Stimulated activated naive CD8-positive, alpha-beta T cell treated with anti-CD3 and anti-CD28 coated beads, Interleukin-15, amount 100 ng/mL, for 72 hours (primary cell): ENCODE data around the gene CCDC157.
"Not testable (repeated sequence)": the region's sequence is repeated elsewhere in the genome, so short reads cannot be mapped to it uniquely, and the experiment has no call there.

ENCODE experiments used
- ATAC-seq: fragments of 150-1000 bp; cut with Tn5 transposase; 2 replicates; pipeline ENCODE4 v1.10.0; 2021; ENCODE audit warnings: mild to moderate bottlenecking, moderate library complexity
- DNase-seq, 2 donors: peaks; one replicate each; pipeline ENCODE4 v3.0.0; 2021 to 2022
- H3K27ac Mint-ChIP-seq, 2 donors: one replicate each; pipeline ENCODE4 v1.8.0; 2022; ENCODE audit warnings: mild to moderate bottlenecking in 2 of 2, mixed read lengths in 2 of 2, moderate library complexity in 2 of 2
- H3K27me3 Mint-ChIP-seq: one replicate; pipeline ENCODE4 v1.8.0; 2022; ENCODE audit warnings: mixed read lengths
- H3K4me1 Mint-ChIP-seq: one replicate; pipeline ENCODE4 v1.8.0; 2022; ENCODE audit warnings: mild to moderate bottlenecking, mixed read lengths
- H3K4me3 Mint-ChIP-seq, 2 donors: one replicate each; pipeline ENCODE4 v1.8.0; 2022; ENCODE audit warnings: mild to moderate bottlenecking in 2 of 2, mixed read lengths in 2 of 2, moderate library complexity in 1 of 2
- H3K9me3 Mint-ChIP-seq, 2 donors: one replicate each; pipeline ENCODE4 v1.8.0; 2022; ENCODE audit warnings: mixed read lengths in 2 of 2

CCDC157 gene

DNA sequence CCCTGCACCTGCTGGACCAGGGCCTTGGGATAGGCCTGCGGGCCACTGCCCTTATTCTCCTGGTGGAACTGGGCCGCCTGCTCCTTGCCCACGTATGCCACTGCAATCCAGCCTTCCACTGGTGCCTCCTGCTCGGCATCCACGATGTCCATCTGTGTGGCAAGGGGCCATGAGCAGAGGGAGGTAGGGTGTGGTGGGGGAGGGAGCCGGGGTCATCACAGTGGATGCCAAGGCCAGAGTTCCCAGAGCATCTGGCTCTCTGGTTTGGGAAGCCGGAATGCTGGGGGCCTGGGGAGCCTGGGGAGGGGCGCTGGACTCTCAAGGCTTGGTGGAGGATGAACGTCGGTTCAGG lies 29.8 kb downstream of the CCDC157 start:
- no peaks in the 10 kb centered on the region for H3K27me3 Mint-ChIP-seq

DNA sequence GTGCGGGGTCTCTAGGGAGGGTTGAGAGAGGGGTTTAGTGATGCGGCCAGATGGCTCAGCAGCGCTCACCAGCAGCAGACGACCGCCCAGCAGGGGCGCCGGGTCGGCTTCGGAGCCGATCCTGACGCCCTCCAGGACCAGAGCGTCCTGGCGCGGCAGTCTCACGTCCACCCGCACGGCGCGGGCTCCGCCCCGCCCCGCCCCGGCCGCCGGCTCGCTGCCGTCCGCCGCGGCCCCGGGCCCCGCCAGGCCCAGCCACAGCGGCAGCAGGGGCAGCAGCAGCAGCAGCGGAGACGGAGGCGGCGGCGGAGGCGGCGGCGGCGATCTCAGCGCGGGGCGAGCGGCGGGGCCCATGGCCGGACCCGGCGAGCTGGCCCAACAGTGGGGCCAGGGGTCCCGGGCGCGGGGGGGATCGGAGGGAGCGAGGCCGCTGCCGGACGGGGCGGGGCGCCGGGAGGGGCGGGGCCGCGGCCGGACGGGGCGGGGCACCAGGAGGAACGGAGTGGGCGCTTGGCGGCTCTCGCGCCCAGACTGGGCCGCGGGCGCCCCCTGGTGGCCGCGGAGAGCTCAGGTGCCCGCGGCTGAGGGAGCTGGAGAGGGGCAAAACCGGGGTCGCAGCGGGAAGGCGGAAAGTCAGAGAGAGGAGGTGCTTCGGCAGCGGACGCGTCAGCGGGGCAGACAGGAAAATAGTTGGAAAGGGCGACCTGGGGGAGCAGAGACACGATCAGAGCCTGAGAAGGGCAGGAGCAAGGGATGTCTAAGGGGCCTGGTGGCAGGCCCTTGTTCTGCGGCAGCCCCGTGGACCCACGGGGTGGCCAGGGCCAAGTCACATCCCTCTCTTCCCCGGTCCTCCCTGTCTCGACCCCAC lies 30.4 kb downstream of the CCDC157 start, which contains the start of gene RNF215:
RNF215 (minus strand) TSS at position 452 of the 868 bp plus-strand sequence; CDS start at position 354, 98 bp downstream.
- Mint-ChIP-seq H3K9me3 (no peaks in the 10 kb centered on the region), H3K4me1 (peaks cover 30% of the 10 kb centered on the region), H3K27me3 (no peaks in the 10 kb centered on the region), H3K27ac (peak within 1 kb of the TSS in 1 of 2 donors; percentile 87), H3K4me3 (peak within 1 kb of the TSS; percentile 84 to 88)
- peak; percentile 84 to 86 for DNase-seq
- ATAC-seq, result peak; percentile 83

More for the DNA sequence above, 29.8 kb downstream of the CCDC157 start:
- no peak for ATAC-seq
- no peak for DNase-seq
- Mint-ChIP-seq H3K4me3 (peak overlapping the region; percentile 84 to 88), H3K4me1 (peaks cover 26% of the 10 kb centered on the region), H3K27ac (no peak overlapping the region), H3K9me3 (no peaks in the 10 kb centered on the region)

DNA sequence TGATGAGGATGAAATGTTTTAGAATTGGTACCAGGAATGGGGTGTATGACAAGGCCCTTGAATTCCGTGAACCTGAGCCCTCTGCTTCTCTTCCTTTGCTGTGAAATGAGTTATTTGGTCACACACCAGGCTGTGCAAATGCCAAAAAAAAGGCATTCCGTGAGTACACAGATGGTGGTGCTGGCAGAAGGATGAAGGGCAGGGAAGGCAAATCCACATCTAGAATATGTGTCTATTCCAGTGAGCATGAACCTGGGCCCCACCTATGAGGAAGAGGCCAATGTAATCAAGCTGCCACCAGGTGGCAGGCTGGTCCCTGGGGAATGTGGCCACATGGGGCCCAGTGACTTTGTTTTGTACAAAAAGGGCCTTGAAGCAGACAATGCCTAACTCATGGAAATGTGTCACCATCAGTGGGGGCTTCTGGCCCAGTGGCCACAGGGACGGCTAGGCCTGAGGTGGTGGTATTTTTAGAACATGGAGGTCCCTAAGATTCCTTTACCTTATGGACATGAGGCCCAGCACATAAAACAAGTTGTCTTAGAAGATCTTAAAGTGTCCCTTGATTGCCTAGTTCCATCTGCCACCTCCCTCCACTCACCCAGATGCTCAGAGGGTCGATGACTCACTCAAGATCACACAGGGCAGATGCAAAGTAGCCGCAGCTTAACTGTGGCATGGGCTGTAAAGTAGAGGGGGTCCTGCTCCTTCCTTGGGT lies 34.3 kb downstream of the CCDC157 start:
- H3K9me3 Mint-ChIP-seq, result no peaks in the 10 kb centered on the region
- H3K27me3 Mint-ChIP-seq, result no peaks in the 10 kb centered on the region
- peaks cover 54% of the 10 kb centered on the region for H3K4me1 Mint-ChIP-seq
- ATAC-seq (peak; percentile 79), DNase-seq (peak; percentile 78 to 82)
- H3K27ac Mint-ChIP-seq, result peak overlapping the region; percentile 92 to 94
- peak overlapping the region in 1 of 2 donors; percentile 27 for H3K4me3 Mint-ChIP-seq

DNA sequence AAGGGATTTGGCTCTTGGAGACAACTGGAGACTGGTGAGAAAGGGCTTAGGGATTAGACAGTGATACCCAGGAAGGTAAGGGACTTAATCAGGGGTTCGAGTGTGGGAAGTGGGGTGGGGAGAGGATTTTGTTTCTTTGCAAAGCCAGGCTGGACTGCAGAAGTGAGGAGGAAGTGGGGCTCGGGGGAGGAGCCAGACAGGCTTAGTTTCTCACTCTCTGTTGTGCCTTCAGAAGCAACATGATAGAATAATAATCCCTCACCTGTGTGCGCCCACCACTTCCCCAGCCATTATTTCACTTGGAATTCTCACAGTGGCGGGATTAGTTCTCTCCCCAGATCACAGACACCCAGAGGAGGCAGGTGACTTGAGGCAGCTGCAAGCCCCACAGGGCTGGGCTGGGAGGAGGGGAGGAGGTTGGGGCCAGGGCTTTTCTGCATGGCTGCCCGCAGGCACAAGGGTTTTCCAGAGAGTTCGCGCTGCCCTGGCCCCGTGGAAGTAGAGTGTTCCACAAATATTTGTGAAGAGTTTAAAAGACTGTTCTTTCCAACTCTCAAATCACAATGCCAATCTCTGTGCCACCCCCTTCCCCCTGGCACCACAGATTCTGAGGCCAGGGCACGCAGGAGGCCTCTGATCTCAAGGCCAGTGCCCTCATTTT lies 36.0 kb downstream of the CCDC157 start:
- Mint-ChIP-seq H3K9me3 (no peaks in the 10 kb centered on the region), H3K4me1 (peaks cover 52% of the 10 kb centered on the region), H3K27ac (peak overlapping the region; percentile 74 to 84), H3K27me3 (no peaks in the 10 kb centered on the region), H3K4me3 (peak overlapping the region; percentile 14 to 65)
- DNase-seq (no peak), ATAC-seq (no peak)

DNA sequence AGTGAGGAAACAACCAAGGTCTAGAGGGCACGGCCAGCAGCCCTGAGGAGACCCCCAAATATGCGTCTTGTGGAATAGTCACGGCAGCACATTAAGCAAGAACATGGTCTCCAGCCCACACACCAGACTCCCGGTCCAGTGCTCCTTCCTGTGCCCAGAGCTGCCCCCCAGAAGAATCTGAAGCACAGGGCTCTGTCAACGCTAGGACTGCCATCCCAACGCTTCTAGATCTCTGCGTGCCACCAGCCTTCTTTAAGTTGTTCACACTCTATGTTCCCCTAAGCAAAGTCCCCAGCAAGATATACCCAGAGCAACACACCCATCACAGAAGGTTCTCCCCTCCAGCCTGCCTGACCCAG lies 36.5 kb downstream of the CCDC157 start:
- Mint-ChIP-seq H3K9me3 (no peaks in the 10 kb centered on the region), H3K27me3 (no peaks in the 10 kb centered on the region), H3K27ac (peak overlapping the region in 1 of 2 donors; percentile 61), H3K4me1 (peaks cover 57% of the 10 kb centered on the region), H3K4me3 (peak overlapping the region in 1 of 2 donors; percentile 26)
- DNase-seq, result no peak
- no peak for ATAC-seq

DNA sequence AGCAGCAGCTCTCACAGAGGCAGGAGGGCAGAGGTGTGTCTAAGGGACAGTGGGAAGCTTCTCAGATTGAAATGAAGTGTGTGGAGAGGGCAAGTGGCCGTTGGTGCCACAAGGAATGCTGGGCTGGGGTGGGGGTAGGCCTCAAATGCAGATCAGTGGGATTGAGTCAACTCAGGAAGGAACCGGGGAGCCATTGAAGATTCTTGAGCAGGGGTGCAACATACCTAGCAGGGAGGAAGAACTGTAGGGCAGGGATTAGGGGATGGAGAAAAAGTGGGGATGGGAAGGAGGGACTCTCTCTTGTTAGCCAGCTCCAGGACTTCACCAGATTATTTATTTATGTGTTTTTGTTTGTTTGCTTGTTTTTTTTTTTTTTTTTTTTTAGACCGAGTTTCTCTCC lies 37.1 kb downstream of the CCDC157 start:
- DNase-seq, result no peak
- H3K27ac Mint-ChIP-seq, result no peak overlapping the region
- ATAC-seq, result no peak

DNA sequence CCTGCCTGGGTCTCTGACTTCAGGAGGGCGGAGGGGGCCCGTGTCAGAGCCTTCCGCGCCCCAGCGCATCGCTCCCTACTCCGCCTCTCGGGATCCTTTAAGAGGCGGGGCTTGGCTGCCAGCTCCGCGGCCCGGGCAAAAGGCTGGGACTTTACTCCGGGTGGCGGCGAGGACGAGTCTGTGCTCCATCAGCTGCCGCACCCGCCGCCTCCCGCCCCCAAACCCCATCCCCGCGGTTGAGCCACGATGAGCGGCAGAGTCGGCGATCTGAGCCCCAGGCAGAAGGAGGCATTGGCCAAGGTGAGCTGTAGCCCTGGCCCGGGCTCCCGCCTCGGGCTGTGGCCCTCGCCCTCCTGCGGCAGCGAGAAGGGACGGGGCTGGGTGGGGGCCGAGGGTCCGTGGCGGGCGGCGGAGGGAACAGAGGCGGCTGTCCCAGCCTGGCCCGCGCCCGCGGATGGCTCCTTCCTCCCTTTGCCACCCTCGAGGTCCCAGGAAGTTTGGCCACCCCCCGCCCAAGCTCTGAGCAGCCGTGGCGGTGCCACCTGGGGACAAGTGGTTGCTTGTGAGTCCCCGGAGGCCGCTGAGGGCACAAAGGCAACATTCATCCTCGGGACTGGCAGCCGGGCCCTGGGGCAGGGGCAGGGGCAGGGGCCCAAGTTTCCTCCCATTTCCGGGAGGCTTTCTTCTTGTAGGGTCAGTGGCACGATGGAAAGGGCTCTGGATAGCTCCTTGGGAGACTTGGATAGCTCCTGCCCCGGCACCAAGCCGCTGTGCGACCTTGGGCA lies 40.3 kb downstream of the CCDC157 start, which contains the start of gene SEC14L2:
SEC14L2 (plus strand) TSS at position 148 of the 785 bp plus-strand sequence; CDS start at position 247, 99 bp downstream.
- Mint-ChIP-seq H3K27me3 (no peaks in the 10 kb centered on the region), H3K27ac (peak within 1 kb of the TSS; percentile 82 to 86), H3K9me3 (no peaks in the 10 kb centered on the region), H3K4me3 (peak within 1 kb of the TSS; percentile 92 to 96), H3K4me1 (peaks cover 61% of the 10 kb centered on the region)
- peak; percentile 55 to 66 for DNase-seq
- peak; percentile 86 for ATAC-seq

More for the DNA sequence above, 37.1 kb downstream of the CCDC157 start:
- Mint-ChIP-seq H3K27me3 (no peaks in the 10 kb centered on the region), H3K4me1 (peaks cover 63% of the 10 kb centered on the region), H3K4me3 (no peak overlapping the region), H3K9me3 (no peaks in the 10 kb centered on the region)

DNA sequence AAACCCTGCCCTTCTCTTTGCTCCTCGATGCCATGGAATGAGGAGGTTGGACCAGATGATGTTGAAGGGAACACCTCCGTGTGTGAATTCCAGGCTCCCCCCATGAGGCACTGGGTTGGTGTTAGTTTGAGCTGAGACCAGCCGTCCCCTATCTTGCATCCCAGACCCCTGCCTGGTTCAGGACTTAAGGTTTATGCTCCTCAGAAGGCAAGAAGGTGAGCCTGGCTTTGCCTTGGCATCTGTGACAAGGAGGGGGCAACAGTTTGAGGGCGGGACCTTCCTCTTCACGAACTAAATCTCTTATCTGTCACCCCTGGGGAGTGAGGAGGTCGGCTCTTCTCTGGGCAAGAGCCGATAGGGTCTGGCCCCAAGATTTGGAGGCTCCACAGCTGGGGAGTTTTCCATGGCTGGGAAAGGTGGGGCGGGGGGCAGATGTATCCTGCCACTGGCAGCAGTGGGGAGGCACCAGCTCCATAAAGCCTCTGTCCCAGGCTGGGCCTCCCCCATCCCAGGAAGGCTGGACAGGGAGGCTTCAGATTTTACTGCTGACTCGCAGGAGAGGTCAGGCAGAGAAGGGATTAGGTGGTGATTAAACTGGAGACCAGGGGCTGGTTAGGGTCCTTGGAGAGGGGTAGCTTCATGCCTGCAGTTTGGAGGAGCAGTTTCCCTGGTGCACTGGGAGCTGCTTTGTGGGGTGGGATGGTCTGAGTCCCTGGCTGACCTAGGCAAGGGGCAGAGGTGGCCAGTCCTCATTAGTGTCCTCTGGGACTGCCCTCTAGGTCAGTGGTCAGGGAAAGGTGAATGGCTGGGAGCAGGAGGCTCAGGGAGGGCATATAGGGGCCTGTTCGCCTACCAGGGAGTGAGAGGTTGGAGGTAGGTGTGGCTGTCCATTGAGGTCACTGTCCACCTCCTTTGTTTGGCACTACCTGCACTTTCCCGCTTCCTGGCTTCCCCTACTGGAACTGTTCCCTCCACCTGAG lies 41.1 kb downstream of the CCDC157 start:
- H3K4me3 Mint-ChIP-seq, result peak overlapping the region; percentile 92 to 96
- no peaks in the 10 kb centered on the region for H3K9me3 Mint-ChIP-seq
- H3K27ac Mint-ChIP-seq, result peak overlapping the region; percentile 80 to 86
- ATAC-seq (peak; percentile 6), DNase-seq (no peak)
- no peaks in the 10 kb centered on the region for H3K27me3 Mint-ChIP-seq
- peaks cover 57% of the 10 kb centered on the region for H3K4me1 Mint-ChIP-seq

DNA sequence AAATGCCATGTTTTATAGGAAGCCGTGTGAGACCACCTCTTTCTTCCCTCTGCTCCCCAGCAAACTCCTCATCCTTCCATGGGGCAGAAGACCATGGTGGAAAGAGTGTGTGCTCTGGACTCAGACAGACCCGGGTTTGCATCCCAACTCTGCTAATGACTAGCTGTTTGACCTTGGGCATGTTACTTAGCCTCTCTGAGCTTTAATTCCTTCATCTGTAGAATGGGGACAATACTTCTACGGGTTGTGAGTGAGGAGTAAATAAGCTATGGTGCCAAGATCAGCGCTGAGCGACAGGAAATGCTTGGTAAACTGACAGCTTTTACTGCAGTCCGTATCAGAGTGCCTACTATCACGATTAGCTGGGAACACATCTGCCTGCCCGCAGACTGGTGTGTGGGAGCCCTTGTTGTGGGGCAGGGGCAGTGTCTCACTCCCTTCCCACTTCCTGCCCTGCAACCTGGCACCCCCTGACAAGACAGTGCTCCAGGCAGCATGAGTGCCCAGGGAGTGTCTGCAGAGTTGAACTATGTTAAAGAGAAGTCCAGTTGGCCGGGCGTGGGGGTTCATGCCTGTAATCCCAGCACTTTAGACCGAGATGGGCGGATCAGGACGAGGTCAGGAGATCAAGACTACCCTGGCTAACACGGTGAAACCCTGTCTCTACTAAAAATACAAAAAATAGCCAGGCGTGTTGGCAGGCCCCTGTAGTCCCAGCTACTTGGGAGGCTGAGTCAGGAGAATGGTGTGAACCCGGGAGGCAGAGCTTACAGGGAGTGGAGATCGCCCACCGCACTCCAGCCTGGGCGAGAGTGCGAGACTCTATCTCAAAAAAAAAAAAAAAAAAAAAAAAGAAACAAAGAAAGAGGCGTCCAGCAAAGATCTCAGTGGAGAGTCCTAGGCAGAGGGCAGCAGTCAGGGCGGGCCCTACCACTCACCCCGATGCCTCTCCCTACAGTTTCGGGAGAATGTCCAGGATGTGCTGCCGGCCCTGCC lies 42.2 kb downstream of the CCDC157 start:
- H3K4me1 Mint-ChIP-seq, result peaks cover 50% of the 10 kb centered on the region
- no peak for ATAC-seq
- H3K27me3 Mint-ChIP-seq, result no peaks in the 10 kb centered on the region
- peak overlapping the region; percentile 92 to 96 for H3K4me3 Mint-ChIP-seq
- no peak for DNase-seq
- peak overlapping the region; percentile 5 to 90 for H3K27ac Mint-ChIP-seq
- no peaks in the 10 kb centered on the region for H3K9me3 Mint-ChIP-seq

DNA sequence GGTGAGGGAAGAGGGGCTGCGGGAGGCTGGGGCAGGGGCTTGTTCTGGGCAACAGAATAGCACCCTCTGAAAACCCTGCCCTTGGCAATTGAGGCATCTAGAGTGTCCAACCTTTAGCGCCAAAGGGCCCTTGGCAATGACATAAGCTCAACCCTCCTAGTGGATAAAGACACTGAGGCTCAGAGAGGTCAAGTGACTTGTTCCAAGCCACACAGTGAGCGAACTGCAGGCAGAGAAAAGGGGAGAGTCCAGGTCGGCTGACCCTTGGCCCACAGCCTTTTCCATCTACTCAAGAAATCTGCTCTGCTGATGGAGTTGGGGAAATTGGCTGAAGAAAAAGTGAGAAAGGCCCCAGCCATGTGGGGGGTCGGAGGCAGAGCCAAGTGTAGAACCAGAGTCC lies 42.9 kb downstream of the CCDC157 start:
- DNase-seq (no peak), ATAC-seq (no peak)
- H3K4me1 Mint-ChIP-seq, result peaks cover 49% of the 10 kb centered on the region
- no peak overlapping the region for H3K27ac Mint-ChIP-seq
- H3K27me3 Mint-ChIP-seq, result no peaks in the 10 kb centered on the region
- H3K9me3 Mint-ChIP-seq, result no peaks in the 10 kb centered on the region
- no peak overlapping the region for H3K4me3 Mint-ChIP-seq

DNA sequence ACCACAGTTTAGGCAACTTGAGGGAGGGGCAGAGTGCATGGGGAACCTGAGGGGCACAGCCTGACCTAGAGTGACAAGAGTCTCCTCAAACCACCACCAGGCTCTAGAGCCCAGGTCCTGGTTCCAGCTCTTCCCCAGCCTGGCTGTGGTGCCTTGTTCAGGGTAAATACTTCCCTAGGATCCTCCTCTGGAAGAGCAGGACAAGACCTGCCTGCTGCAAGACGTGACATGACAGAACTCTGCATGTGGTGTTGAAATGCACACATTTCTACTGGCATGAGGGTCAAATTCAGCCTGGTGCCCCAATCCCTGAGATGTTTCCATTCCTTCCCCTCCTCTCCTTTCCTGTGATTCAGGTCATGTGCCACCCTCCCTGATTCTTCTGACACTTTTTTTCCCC lies 43.4 kb downstream of the CCDC157 start:
- no peak overlapping the region for H3K27ac Mint-ChIP-seq
- ATAC-seq, result no peak
- peaks cover 49% of the 10 kb centered on the region for H3K4me1 Mint-ChIP-seq
- H3K9me3 Mint-ChIP-seq, result no peaks in the 10 kb centered on the region
- no peaks in the 10 kb centered on the region for H3K27me3 Mint-ChIP-seq
- no peak for DNase-seq
- H3K4me3 Mint-ChIP-seq, result no peak overlapping the region

DNA sequence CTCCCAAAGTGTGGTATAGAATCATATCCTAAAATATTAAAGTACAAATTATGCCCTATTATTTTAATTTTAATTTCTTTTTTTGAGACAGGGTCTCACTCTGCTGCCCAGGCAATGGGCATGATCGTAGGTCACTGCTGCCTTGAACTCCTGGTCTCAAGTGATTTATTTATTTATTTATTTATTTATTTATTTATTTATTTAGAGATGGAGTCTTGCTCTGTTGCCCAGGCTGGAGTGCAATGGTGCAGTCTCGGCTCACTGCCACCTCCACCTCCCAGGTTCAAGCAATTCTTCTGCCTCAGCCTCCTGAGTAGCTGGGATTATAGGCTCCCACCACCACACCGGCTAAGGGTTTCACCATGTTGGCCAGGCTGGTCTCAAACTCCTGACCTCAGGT lies 44.2 kb downstream of the CCDC157 start:
- DNase-seq, H3K4me3 Mint-ChIP-seq, H3K27ac Mint-ChIP-seq, H3K9me3 Mint-ChIP-seq, ATAC-seq, H3K27me3 Mint-ChIP-seq: not testable (repeated sequence)
- H3K4me1 Mint-ChIP-seq, result peaks cover 43% of the 10 kb centered on the region
